Measurements from ENCODE around the gene WDFY3. TPM values are rescaled to one million over a fixed set of nuclear protein-coding genes. Genes with fewer than 3 reads are reported as not detected.

Gene WDFY3
- total RNA-seq, 1 donor from 2014 or later, result 0.80 TPM

DNA sequence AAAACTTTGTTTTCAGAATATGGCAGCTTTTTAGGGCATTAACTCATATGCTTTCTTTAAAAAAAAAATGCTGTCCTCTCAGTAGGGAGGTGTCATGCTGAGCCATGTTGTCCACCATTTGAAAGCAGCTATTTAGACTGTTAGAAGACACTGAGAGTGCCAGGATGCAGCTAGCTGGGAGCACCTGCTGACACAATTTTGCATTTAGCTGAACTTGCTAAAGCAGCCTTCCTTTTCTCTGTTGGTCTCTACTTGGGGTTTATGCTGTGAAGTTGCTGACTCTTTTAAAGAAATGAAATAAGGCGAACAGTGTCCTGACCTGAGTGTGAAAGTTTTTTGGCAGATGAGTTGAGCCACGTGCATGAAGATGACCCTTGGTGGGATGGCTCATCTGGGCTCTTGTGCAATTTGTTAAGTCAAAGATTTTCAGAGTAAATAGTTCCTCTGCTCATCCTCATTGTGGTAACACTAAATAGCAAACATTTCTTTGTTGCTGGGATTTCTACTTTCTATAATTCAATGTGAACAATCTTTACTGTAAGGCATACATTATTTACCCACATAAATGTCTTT, 319.1 kb downstream of the WDFY3 start:
- no peak for DNase-seq (ENCODE audit: low spot score)
- intact Hi-C loops (cut with micrococcal nuclease), result no loop called here
- Mint-ChIP-seq H3K27me3 (ENCODE audit: low read depth) (no peaks in the 10 kb centered on the region), H3K27ac (no peak overlapping the region), H3K9me3 (no peaks in the 10 kb centered on the region), H3K4me1 (ENCODE audit: low read depth) (no peaks in the 10 kb centered on the region), H3K4me3 (ENCODE audit: low read depth) (no peak overlapping the region), H3K36me3 (ENCODE audit: low read depth) (no peaks in the 10 kb centered on the region)

DNA sequence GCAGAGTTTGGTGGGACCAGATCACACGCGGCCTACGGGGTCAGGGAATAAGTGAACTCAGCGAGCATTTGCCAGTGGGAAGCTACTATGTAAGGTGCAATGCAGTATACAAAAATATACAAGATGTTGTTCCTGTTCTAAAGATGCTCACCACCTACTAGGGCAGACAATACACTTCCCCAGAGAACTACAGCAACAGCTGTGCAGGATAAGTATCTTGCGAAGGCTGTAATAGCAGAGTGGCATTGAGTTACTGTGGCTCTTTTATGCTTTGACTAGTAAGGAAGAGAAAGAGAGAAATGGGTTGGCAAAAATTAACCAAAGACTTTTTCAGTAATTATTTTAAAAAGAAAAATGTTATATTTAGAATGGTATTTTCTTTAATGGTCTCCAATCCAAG, 322.4 kb downstream of the WDFY3 start:
- Mint-ChIP-seq H3K36me3 (ENCODE audit: low read depth) (no peaks in the 10 kb centered on the region), H3K27me3 (ENCODE audit: low read depth) (no peaks in the 10 kb centered on the region), H3K4me3 (ENCODE audit: low read depth) (no peak overlapping the region), H3K27ac (no peak overlapping the region), H3K4me1 (ENCODE audit: low read depth) (no peaks in the 10 kb centered on the region), H3K9me3 (no peaks in the 10 kb centered on the region)
- DNase-seq (ENCODE audit: low spot score), result no peak
- intact Hi-C loops (cut with micrococcal nuclease), result no loop called here

DNA sequence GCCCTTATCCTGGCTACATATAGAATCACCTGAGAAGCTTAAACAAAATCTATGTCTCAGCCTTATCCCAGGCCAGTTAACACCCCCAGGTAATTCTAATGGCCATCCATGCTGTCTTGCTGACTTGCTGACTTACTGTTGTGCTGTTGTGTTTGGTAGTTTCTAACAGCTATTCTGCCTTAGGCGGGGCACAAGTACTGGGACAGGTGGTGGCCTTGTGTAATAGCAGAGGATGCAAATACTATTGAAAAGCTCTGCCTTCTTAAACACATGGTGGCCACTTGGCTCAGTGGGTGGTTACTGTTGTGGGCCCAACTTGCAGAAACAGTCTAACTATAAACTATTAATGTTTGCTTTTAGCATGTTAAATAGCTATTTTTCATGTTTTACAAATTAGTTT, 327.3 kb downstream of the WDFY3 start:
- H3K9me3 Mint-ChIP-seq, result no peaks in the 10 kb centered on the region
- no peak for DNase-seq (ENCODE audit: low spot score)
- intact Hi-C loops (cut with micrococcal nuclease), result no loop called here
- H3K36me3 Mint-ChIP-seq (ENCODE audit: low read depth), result no peaks in the 10 kb centered on the region
- no peak overlapping the region for H3K27ac Mint-ChIP-seq
- H3K4me1 Mint-ChIP-seq (ENCODE audit: low read depth), result no peaks in the 10 kb centered on the region
- no peaks in the 10 kb centered on the region for H3K27me3 Mint-ChIP-seq (ENCODE audit: low read depth)
- H3K4me3 Mint-ChIP-seq (ENCODE audit: low read depth), result no peak overlapping the region

DNA sequence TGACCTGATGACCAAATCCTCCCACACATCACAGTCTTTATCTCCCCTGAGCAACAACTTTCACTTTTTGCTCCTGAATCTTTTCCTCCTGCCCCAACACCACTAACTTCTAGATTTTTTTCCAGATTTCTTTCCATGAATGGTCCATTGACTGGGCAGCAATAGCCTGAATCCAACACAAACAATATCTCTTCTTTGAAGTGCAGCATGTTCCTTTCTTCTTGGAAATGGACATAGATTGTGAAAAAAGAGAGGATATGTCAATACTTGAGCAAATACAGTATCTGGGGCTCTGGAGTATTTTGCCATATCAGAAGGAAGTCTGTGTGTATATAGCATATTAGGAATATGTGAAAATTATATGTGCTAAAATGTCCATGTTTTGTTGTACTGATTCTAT, 328.4 kb downstream of the WDFY3 start:
- intact Hi-C loops (cut with micrococcal nuclease), result no loop called here
- no peaks in the 10 kb centered on the region for H3K9me3 Mint-ChIP-seq
- no peaks in the 10 kb centered on the region for H3K4me1 Mint-ChIP-seq (ENCODE audit: low read depth)
- no peaks in the 10 kb centered on the region for H3K36me3 Mint-ChIP-seq (ENCODE audit: low read depth)
- DNase-seq (ENCODE audit: low spot score), result no peak
- H3K27ac Mint-ChIP-seq, result no peak overlapping the region
- H3K27me3 Mint-ChIP-seq (ENCODE audit: low read depth), result no peaks in the 10 kb centered on the region
- H3K4me3 Mint-ChIP-seq (ENCODE audit: low read depth), result no peak overlapping the region

DNA sequence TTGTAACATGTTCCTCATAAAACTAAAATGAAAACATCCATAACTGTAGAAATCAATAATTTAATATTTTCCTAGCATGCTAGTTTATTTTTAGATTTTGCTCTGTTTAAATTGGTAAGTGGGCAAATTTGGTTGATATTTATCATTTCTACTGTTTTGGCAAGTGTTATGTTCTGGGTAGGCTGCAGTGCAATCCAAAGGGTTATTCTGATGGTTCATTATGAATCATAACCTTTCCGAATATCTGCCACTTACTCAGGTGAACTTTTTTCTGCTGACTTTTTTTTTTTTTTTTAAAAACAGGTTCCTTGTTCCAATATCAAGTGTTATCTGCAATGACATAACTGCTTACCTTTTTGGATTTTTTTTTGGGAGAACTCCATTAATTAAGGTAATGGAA, 331.5 kb downstream of the WDFY3 start:
- intact Hi-C loops (cut with micrococcal nuclease), result no loop called here
- H3K9me3 Mint-ChIP-seq, result no peaks in the 10 kb centered on the region

DNA sequence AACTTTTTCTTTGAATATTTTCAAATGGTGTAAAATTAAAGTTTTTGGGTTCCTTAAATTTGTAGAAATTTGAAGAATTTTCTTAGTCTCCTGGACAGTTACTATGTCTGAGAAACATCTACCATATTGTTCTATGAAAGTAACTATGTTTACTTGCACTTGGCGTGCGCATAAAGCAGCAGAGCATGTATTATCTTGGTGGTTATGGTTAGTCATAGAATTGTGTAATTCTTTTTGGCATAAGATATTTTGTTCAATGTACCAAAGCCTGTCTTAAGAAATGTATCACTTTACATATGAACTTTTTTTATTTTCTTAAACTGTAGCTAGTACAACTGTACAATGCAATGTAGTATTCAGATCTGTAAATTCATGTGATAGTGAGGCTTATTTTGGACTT, 334.4 kb downstream of the WDFY3 start:
- no peak for DNase-seq (ENCODE audit: low spot score)
- Mint-ChIP-seq H3K4me1 (ENCODE audit: low read depth) (no peaks in the 10 kb centered on the region), H3K4me3 (ENCODE audit: low read depth) (no peak overlapping the region), H3K9me3 (no peaks in the 10 kb centered on the region), H3K27ac (no peak overlapping the region), H3K27me3 (ENCODE audit: low read depth) (no peaks in the 10 kb centered on the region), H3K36me3 (ENCODE audit: low read depth) (no peaks in the 10 kb centered on the region)
- intact Hi-C loops (cut with micrococcal nuclease), result no loop called here

More for the DNA sequence above, 331.5 kb downstream of the WDFY3 start:
- no peak for DNase-seq (ENCODE audit: low spot score)
- Mint-ChIP-seq H3K36me3 (ENCODE audit: low read depth) (no peaks in the 10 kb centered on the region), H3K4me3 (ENCODE audit: low read depth) (no peak overlapping the region), H3K27ac (no peak overlapping the region), H3K4me1 (ENCODE audit: low read depth) (no peaks in the 10 kb centered on the region), H3K27me3 (ENCODE audit: low read depth) (no peaks in the 10 kb centered on the region)

DNA sequence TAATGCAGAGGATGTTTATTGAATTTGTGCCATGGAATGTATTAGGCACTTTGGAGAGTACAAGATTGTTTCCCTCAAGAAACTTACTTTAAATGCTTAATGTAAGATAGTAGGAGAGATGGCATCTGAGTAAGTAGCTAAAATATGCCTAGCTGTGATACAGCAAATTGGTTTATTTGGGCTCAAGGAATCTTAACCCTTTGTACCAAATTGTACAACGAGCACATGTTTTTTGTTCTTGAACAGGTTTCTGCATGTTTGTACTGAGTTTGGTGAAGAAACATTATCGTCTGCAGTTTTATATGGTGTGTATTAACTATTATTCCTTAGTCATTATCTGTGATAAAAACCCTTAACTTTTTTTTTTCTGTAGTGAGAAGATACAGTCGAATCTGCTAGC, 334.9 kb downstream of the WDFY3 start:
- DNase-seq (ENCODE audit: low spot score), result no peak
- Mint-ChIP-seq H3K36me3 (ENCODE audit: low read depth) (no peaks in the 10 kb centered on the region), H3K4me3 (ENCODE audit: low read depth) (no peak overlapping the region), H3K27ac (no peak overlapping the region), H3K4me1 (ENCODE audit: low read depth) (no peaks in the 10 kb centered on the region), H3K9me3 (no peaks in the 10 kb centered on the region), H3K27me3 (ENCODE audit: low read depth) (no peaks in the 10 kb centered on the region)
- intact Hi-C loops (cut with micrococcal nuclease), result no loop called here

DNA sequence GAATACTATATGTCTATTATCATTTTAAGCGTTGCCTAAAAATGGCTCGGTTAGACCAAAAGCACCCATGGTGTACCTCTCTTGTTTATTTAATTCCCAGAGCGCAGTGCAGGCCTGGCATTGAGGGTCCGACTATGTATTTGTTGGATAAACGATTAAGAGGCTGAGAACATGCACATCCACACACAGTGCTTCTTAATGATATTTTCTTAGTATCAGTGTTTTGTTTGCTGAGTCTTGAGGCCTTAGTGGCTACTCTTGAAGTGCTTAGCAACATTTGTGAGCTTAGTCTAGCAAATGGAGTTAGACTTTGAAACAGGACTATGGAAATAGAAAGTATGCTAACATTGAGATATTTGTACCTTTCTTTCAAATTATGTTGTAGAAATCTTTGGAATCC, 339.8 kb downstream of the WDFY3 start:
- Mint-ChIP-seq H3K4me3 (ENCODE audit: low read depth) (no peak overlapping the region), H3K9me3 (no peaks in the 10 kb centered on the region), H3K27ac (no peak overlapping the region), H3K27me3 (ENCODE audit: low read depth) (no peaks in the 10 kb centered on the region), H3K36me3 (ENCODE audit: low read depth) (no peaks in the 10 kb centered on the region), H3K4me1 (ENCODE audit: low read depth) (no peaks in the 10 kb centered on the region)
- intact Hi-C loops (cut with micrococcal nuclease), result no loop called here
- DNase-seq (ENCODE audit: low spot score), result no peak

DNA sequence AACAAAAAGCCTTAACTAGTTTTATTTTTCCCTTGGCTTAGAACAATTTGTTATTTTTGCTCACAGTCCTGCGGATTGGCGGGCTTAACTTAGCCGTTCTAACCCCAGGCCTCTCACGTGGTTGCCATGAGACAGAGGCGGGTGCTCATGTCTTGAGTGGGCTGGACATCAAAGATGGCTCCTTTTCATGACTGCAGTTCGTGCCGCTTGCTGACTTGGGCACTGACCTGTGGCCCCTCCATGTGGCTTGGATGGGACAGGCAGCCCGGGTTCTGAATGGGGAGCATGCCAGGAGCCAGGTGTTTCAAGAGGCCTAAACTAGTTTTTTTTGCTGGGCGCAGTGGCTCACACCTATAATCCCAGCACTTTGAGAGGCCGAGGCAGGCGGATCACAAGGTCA, 342.8 kb downstream of the WDFY3 start:
- intact Hi-C loops (cut with micrococcal nuclease), result no loop called here
- Mint-ChIP-seq H3K4me1 (ENCODE audit: low read depth) (no peaks in the 10 kb centered on the region), H3K27ac (no peak overlapping the region), H3K36me3 (ENCODE audit: low read depth) (no peaks in the 10 kb centered on the region), H3K9me3 (no peaks in the 10 kb centered on the region), H3K4me3 (ENCODE audit: low read depth) (no peak overlapping the region), H3K27me3 (ENCODE audit: low read depth) (no peaks in the 10 kb centered on the region)
- no peak for DNase-seq (ENCODE audit: low spot score)

DNA sequence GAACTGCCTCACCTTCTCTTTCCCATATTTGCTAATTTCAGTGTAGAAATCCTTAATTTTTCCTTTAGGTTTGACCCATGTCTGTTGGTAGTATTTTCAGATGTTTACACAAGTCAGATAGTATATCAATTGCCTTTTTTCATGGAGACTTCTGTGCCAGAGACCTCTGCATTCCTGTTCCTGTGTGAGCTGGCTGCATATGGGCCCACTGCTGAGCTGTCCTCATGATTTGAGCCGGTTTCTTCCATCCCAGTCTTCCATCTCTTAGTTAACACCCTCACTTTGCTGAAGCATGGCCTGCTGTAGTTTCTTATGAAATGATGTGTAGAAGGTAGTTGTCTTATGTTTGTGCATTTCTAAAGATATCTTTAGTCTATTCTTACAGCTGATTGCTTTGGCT, 343.5 kb downstream of the WDFY3 start:
- H3K4me1 Mint-ChIP-seq (ENCODE audit: low read depth), result no peaks in the 10 kb centered on the region
- no peak overlapping the region for H3K4me3 Mint-ChIP-seq (ENCODE audit: low read depth)
- no peaks in the 10 kb centered on the region for H3K36me3 Mint-ChIP-seq (ENCODE audit: low read depth)
- no peaks in the 10 kb centered on the region for H3K27me3 Mint-ChIP-seq (ENCODE audit: low read depth)
- DNase-seq (ENCODE audit: low spot score), result no peak
- H3K9me3 Mint-ChIP-seq, result no peaks in the 10 kb centered on the region
- no peak overlapping the region for H3K27ac Mint-ChIP-seq
- intact Hi-C loops (cut with micrococcal nuclease), result no loop called here

Measured in activated T-helper 2 cell treated with anti-CD3 and anti-CD28 coated beads, Interferon-gamma antibody, Interleukin-2, Interleukin-4, amounts not matched to agents 10 μg/mL and 5 μg/mL and 100 μg/mL, durations not matched to agents 14 hours and 24 hours and 36 hours (primary cell).